Thymus (tissue), 11 donors: ENCODE measurements around the gene RAB40A. TPM values are rescaled to one million over a fixed set of nuclear protein-coding genes. Genes with fewer than 3 reads are reported as not detected.
"Not testable (repeated sequence)": the region's sequence is repeated elsewhere in the genome, so short reads cannot be mapped to it uniquely, and the experiment has no call there.

Experiments
- DNase-seq, 9 donors: peaks; one replicate each; pipeline ENCODE4 v3.0.0-alpha.2; 2013; ENCODE audit warnings: low spot score in 9 of 9, low read depth in 6 of 9, missing footprints in 1 of 9
- H3K27ac ChIP-seq, 2 donors: one replicate each; pipeline ENCODE4 v1.5.1; 2013; ENCODE audit warnings: control low read depth in 1 of 2, low read depth in 1 of 2, low read length in 1 of 2, mild to moderate bottlenecking in 1 of 2, moderate library complexity in 1 of 2
- H3K27me3 ChIP-seq, 2 donors: one replicate each; pipeline ENCODE4 v1.5.1; 2013; ENCODE audit warnings: low read length in 1 of 2; ENCODE audit not compliant: control insufficient read depth in 2 of 2, insufficient read depth in 1 of 2
- H3K36me3 ChIP-seq, 2 donors: one replicate each; pipeline ENCODE4 v1.5.1; 2013; ENCODE audit warnings: low read length in 1 of 2, mild to moderate bottlenecking in 1 of 2, moderate library complexity in 1 of 2; ENCODE audit not compliant: control insufficient read depth in 2 of 2, insufficient read depth in 2 of 2
- H3K4me1 ChIP-seq, 2 donors: one replicate each; pipeline ENCODE4 v1.5.1; 2013; ENCODE audit warnings: low read length in 2 of 2; ENCODE audit not compliant: control insufficient read depth in 2 of 2, insufficient read depth in 2 of 2
- H3K4me3 ChIP-seq, 2 donors: one replicate each; pipeline ENCODE4 v1.5.1; 2013; ENCODE audit warnings: low read length in 2 of 2, control low read depth in 1 of 2, mild to moderate bottlenecking in 1 of 2
- H3K9me3 ChIP-seq, 2 donors: one replicate each; pipeline ENCODE4 v1.5.1; 2013; ENCODE audit warnings: low read length in 1 of 2, mild to moderate bottlenecking in 1 of 2; ENCODE audit not compliant: control insufficient read depth in 2 of 2, insufficient read depth in 1 of 2
- WGBS: extraction: QIAGEN DNeasy Blood & Tissue Kit; methylation state at CpG from one replicate; pipeline ENCODE4 v1.1.7; 2013; 5-methylcytosine and 5-hydroxymethylcytosine counted together
- polyA plus RNA-seq: library from polyadenylated mRNA; stranded (reverse); fragments of 200-250 nt; gene quantifications from one replicate; pipeline ENCODE4 v1.2.3, GENCODE V29; 2013
- total RNA-seq: library from RNA; stranded (reverse); fragments of 120-200 nt; gene quantifications from one replicate; pipeline ENCODE4 v1.2.4, GENCODE V29; 2013
- donor health status: healthy.

The RAB40A gene
- total and polyA plus RNA-seq, 2 donors: 0.09 to 0.48 TPM

- H3K4me3 ChIP-seq: peak overlapping the region in 1 of 2 donors; percentile 39
- no peaks in the 10 kb centered on the region for H3K36me3 ChIP-seq
- 15% methylated on average over 8 of the region's 8 CpGs for WGBS
- peaks cover 3% of the 10 kb centered on the region in 2 donors for H3K4me1 ChIP-seq
- DNase-seq: peak in 3 of 9 donors; percentile 5 to 30 (median 14)
- no peaks in the 10 kb centered on the region for H3K9me3 ChIP-seq
- H3K27ac ChIP-seq: no peak overlapping the region
- H3K27me3 ChIP-seq: no peaks in the 10 kb centered on the region
Measured at GRCh38 chrX:103464072-103464773, 55.1 kb downstream of the RAB40A start.

GRCh38 chrX:103461156-103461555 lies 58.1 kb downstream of the RAB40A start:
- Histone ChIP-seq H3K27ac (no peak overlapping the region), H3K4me1 (peaks cover 3% of the 10 kb centered on the region in 2 donors), H3K4me3 (no peak overlapping the region), H3K36me3 (no peaks in the 10 kb centered on the region), H3K9me3 (no peaks in the 10 kb centered on the region), H3K27me3 (no peaks in the 10 kb centered on the region)
- no peak for DNase-seq
- 93% methylated on average over 1 of the region's 1 CpG for WGBS

- not testable (repeated sequence) for H3K36me3 ChIP-seq, H3K4me1 ChIP-seq, H3K4me3 ChIP-seq, H3K27ac ChIP-seq, H3K9me3 ChIP-seq, H3K27me3 ChIP-seq, DNase-seq
- WGBS: 94% methylated on average over 14 of the region's 15 CpGs
Measured at GRCh38 chrX:103460001-103460755, 59.1 kb downstream of the RAB40A start.

- 96% methylated on average over 2 of the region's 2 CpGs for WGBS
- no peaks in the 10 kb centered on the region for H3K27me3 ChIP-seq
- no peak for DNase-seq
- no peaks in the 10 kb centered on the region for H3K9me3 ChIP-seq
- H3K4me1 ChIP-seq: no peaks in the 10 kb centered on the region
- no peak overlapping the region for H3K4me3 ChIP-seq
- H3K36me3 ChIP-seq: no peaks in the 10 kb centered on the region
- H3K27ac ChIP-seq: no peak overlapping the region
Measured at GRCh38 chrX:103453655-103454054, 65.6 kb downstream of the RAB40A start.

Other genes with a start within 250 kb of the RAB40A start
- 0.42 TPM for gene TCEAL5, start 242.7 kb downstream of the RAB40A start, total RNA-seq
- gene TCEAL5, start 242.7 kb downstream of the RAB40A start, polyA plus RNA-seq: 0.52 TPM
- gene BEX2, start 208.5 kb downstream of the RAB40A start, total RNA-seq: 26.1 TPM
- gene BEX2, start 208.5 kb downstream of the RAB40A start, polyA plus RNA-seq: 77.7 TPM
- gene TCEAL7, start 189.2 kb downstream of the RAB40A start, total RNA-seq: 6.1 TPM
- gene TCEAL7, start 189.2 kb downstream of the RAB40A start, polyA plus RNA-seq: 18.6 TPM
- 33.2 TPM for gene TCEAL9, start 163.0 kb downstream of the RAB40A start, total RNA-seq
- 192 TPM for gene TCEAL9, start 163.0 kb downstream of the RAB40A start, polyA plus RNA-seq
- gene BEX3, start 143.0 kb downstream of the RAB40A start, total RNA-seq: 126 TPM
- 218 TPM for gene BEX3, start 143.0 kb downstream of the RAB40A start, polyA plus RNA-seq
- 27.2 TPM for gene TCEAL4, start 66.0 kb upstream of the RAB40A start, total RNA-seq
- gene TCEAL4, start 66.0 kb upstream of the RAB40A start, polyA plus RNA-seq: 200 TPM
- 5.5 TPM for gene TCEAL3, start 88.5 kb upstream of the RAB40A start, total RNA-seq
- gene TCEAL3, start 88.5 kb upstream of the RAB40A start, polyA plus RNA-seq: 25.9 TPM
- 14.9 TPM for gene TCEAL1, start 109.5 kb upstream of the RAB40A start, total RNA-seq
- 55.7 TPM for gene TCEAL1, start 109.5 kb upstream of the RAB40A start, polyA plus RNA-seq
- gene MORF4L2, start 167.2 kb upstream of the RAB40A start, total RNA-seq: 183 TPM
- 223 TPM for gene MORF4L2, start 167.2 kb upstream of the RAB40A start, polyA plus RNA-seq
- 0.19 TPM for gene TMEM31, start 191.4 kb upstream of the RAB40A start, total RNA-seq
- gene TMEM31, start 191.4 kb upstream of the RAB40A start, polyA plus RNA-seq: 0.37 TPM